Gastrocnemius medialis (tissue), 4 donors: Measurements from ENCODE around the gene UBL5.

ENCODE experiments used
- POLR2A ChIP-seq, 2 donors: fragments of 450-650 bp; IDR thresholded peaks; one replicate each; pipeline ENCODE4 v1.6.1; 2017; ENCODE audit warnings: antibody characterized with exemption in 2 of 2, mild to moderate bottlenecking in 2 of 2, moderate library complexity in 2 of 2
- TF ChIP-seq, protein P1 (sequence below), 5 experiments: fragments of 450-650 bp in 3 of 5; fragments of 200-600 bp in 2 of 5; sonication (generic) in 2 of 5; IDR thresholded peaks in 4 of 5; conservative IDR thresholded peaks in 1 of 5; 1 replicate in 4 of 5; 2 replicates in 1 of 5; pipeline ENCODE4 v1.5.1; 2016 to 2019; ENCODE audit warnings: antibody characterized with exemption in 5 of 5, mild to moderate bottlenecking in 3 of 5, moderate library complexity in 3 of 5

DNA sequence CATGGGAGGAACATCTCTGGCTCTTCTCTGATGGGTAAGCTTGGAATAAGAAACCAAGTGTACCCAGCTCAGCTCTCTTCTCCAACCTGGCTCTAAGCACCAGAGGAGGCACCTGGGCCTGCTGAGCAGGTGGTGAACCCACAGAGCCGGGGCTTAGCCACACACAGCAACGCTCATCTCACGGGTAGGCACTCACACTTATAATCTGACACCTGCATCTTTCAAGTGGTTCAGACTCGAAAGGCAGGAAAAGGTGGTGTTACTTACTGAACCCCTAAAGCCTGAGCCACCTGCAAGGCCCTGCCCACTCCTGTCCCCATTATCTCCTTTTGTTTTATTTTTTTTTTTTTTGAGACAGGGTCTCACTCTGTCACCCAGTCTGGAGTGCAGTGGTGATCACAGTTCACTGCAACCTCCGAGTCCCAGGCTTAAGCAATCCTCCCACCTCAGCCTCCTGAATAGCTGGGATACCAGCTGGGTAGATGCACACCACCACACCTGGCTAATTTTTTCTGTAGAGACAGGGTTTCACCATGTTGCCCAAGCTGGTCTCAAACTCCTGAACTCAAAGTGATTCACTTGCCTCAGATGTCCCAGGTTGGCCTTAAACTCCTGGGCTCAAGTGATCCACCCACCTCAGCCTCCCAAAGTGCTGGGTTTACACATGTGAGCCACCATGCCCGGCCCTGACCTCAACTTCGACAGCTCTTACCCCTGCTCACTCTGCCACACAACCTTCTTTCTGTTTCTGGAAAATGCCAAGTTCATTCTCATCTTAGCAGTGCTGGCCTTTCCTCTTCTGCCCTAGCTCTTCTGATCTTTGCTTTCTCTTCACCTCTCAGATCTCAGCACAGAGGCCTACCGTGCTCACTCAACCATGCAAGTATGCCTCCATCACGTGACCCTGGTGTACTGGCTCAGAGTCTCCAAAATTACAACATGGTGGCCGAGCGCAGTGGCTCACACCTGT is 18.6 kb upstream of the UBL5 start:
- TF ChIP-seq, protein P1, sequence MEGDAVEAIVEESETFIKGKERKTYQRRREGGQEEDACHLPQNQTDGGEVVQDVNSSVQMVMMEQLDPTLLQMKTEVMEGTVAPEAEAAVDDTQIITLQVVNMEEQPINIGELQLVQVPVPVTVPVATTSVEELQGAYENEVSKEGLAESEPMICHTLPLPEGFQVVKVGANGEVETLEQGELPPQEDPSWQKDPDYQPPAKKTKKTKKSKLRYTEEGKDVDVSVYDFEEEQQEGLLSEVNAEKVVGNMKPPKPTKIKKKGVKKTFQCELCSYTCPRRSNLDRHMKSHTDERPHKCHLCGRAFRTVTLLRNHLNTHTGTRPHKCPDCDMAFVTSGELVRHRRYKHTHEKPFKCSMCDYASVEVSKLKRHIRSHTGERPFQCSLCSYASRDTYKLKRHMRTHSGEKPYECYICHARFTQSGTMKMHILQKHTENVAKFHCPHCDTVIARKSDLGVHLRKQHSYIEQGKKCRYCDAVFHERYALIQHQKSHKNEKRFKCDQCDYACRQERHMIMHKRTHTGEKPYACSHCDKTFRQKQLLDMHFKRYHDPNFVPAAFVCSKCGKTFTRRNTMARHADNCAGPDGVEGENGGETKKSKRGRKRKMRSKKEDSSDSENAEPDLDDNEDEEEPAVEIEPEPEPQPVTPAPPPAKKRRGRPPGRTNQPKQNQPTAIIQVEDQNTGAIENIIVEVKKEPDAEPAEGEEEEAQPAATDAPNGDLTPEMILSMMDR (IDR thresholded peaks at IDR 0.05 in 4 of 5, conservative IDR thresholded peaks at IDR 0.05 in 1 of 5): no peak
- TF ChIP-seq POLR2A (IDR thresholded peaks at IDR 0.05): no peak
